ENCODE measurements around the gene PACRG. TPM values are rescaled to one million over a fixed set of nuclear protein-coding genes. Genes with fewer than 3 reads are reported as not detected.

Gene PACRG
- total and polyA plus RNA-seq, 2 experiments from 2014 or later = 0.17 to 0.68 TPM

GRCh38 chr6:163031931-163032330, 304.2 kb downstream of the PACRG start:
- Histone ChIP-seq H3K4me3 (no peak overlapping the region), H3K4me2 (no peak overlapping the region), H3K27me3 (ENCODE audit: insufficient read depth) (no peaks in the 10 kb centered on the region), H3K36me3 (ENCODE audit: insufficient read depth) (no peaks in the 10 kb centered on the region), H4K20me1 (replicated peaks; ENCODE audit: insufficient read depth) (no peaks in the 10 kb centered on the region), H3K79me2 (replicated peaks; ENCODE audit: insufficient read depth) (no peaks in the 10 kb centered on the region), H3K27ac (ENCODE audit: low read depth) (no peak overlapping the region), H3K9me2 (ENCODE audit: insufficient read depth) (peaks cover 4% of the 10 kb centered on the region; the same call in 1 of the 2 replicates), H2AFZ (no peak overlapping the region), H3F3A (replicated peaks; ENCODE audit: low read depth) (no peaks in the 10 kb centered on the region), H3K4me1 (ENCODE audit: insufficient read depth) (no peaks in the 10 kb centered on the region)
- Mint-ChIP-seq H3K4me3 (no peak overlapping the region), H3K36me3 (ENCODE audit: low read depth) (peaks cover 9% of the 10 kb centered on the region; the same call in 2 of the 3 replicates), H3K27ac (no peak overlapping the region), H3K9me3 (peaks cover 20% of the 10 kb centered on the region), H3K4me1 (peaks cover 3% of the 10 kb centered on the region), H3K27me3 (ENCODE audit: insufficient read depth, low read depth, poor library complexity) (peaks cover 3% of the 10 kb centered on the region)
- no peak for ATAC-seq
- DNase-seq (ENCODE audit: low spot score) = no peak
- TF ChIP-seq EZH2 (IDR thresholded peaks at IDR 0.05; ENCODE audit: low read depth, unreplicated experiment) (no peak), CREB1 (CRISPR knock-in tag; IDR thresholded peaks at IDR 0.05; ENCODE audit: low read depth) (no peak), CTCF (conservative IDR thresholded peaks at IDR 0.05; ENCODE audit: low read depth in 2 of 2) (no peak), ETS1 (IDR thresholded peaks at IDR 0.05) (no peak), POLR2AphosphoS5 (IDR thresholded peaks at IDR 0.05; ENCODE audit: low read depth) (no peak), ZNF462 (CRISPR knock-in tag; IDR thresholded peaks at IDR 0.05) (no peak), REST (IDR thresholded peaks at IDR 0.05; ENCODE audit: unreplicated experiment) (no peak), NANOG (IDR thresholded peaks at IDR 0.05; ENCODE audit: borderline replicate concordance) (no peak), ZNF331 (CRISPR knock-in tag; IDR thresholded peaks at IDR 0.05; ENCODE audit: low read depth) (no peak), EZH2phosphoT487 (IDR thresholded peaks at IDR 0.05; ENCODE audit: unreplicated experiment) (no peak), ZNF114 (CRISPR knock-in tag; IDR thresholded peaks at IDR 0.05) (no peak), STAT1 (IDR thresholded peaks at IDR 0.05; ENCODE audit: unreplicated experiment) (no peak)
